ENCODE results near the gene APPBP2. TPM values are rescaled to one million over a fixed set of nuclear protein-coding genes. Genes with fewer than 3 reads are reported as not detected.

APPBP2 gene
- total and polyA plus RNA-seq, 2 of the 8 experiments (the other 6 are each of a cell fraction or from before 2014, with no cell fraction given), result 3.3 to 18.0 TPM

Small RNAs within 50 kb of the gene (small RNA-seq; reads per million reads assigned to genes)
- not detected for gene AC011921.2 (ENCODE audit: insufficient read depth)

Other genes starting within 250 kb of the APPBP2 start
- gene USP32, start 134.1 kb downstream of the APPBP2 start, total RNA-seq (2021; fragmentation: NEBNext Ultra II Directional; extraction: Animal tissue kit (Norgen Biotek cat#: 25700)), result 109 and 112 TPM in 2 replicates
- 22.3 and 29.6 TPM in 2 replicates for gene USP32, start 134.1 kb downstream of the APPBP2 start, polyA plus RNA-seq (2011; rRNA removed)
- gene CHCT1, start 103.8 kb downstream of the APPBP2 start, total RNA-seq (2021; fragmentation: NEBNext Ultra II Directional; extraction: Animal tissue kit (Norgen Biotek cat#: 25700)), result not detected in 2 replicates
- gene CHCT1, start 103.8 kb downstream of the APPBP2 start, polyA plus RNA-seq (2011; rRNA removed), result 0.06 and 0.08 TPM in 2 replicates
- 15.7 and 16.7 TPM in 2 replicates for gene PPM1D, start 74.0 kb upstream of the APPBP2 start, total RNA-seq (2021; fragmentation: NEBNext Ultra II Directional; extraction: Animal tissue kit (Norgen Biotek cat#: 25700))
- gene PPM1D, start 74.0 kb upstream of the APPBP2 start, polyA plus RNA-seq (2011; rRNA removed), result 4.9 and 5.0 TPM in 2 replicates
- gene BCAS3, start 151.6 kb upstream of the APPBP2 start, total RNA-seq (2021; fragmentation: NEBNext Ultra II Directional; extraction: Animal tissue kit (Norgen Biotek cat#: 25700)), result 11.7 and 13.3 TPM in 2 replicates
- gene BCAS3, start 151.6 kb upstream of the APPBP2 start, polyA plus RNA-seq (2011; rRNA removed), result 9.9 and 13.9 TPM in 2 replicates

Measured in H1 (cell line).